Omental fat pad (tissue), 4 donors: ENCODE data around the gene CTXND1. TPM values are rescaled to one million over a fixed set of nuclear protein-coding genes. Genes with fewer than 3 reads are reported as not detected.

ENCODE experiments used
- ATAC-seq: fragments of 150-250 bp; one replicate; pipeline ENCODE4 v1.9.1; 2016; ENCODE audit warnings: mild to moderate bottlenecking, moderate library complexity; ENCODE audit not compliant: low FRiP score
- DNase-seq: peaks from one replicate; pipeline ENCODE4 v3.0.0-alpha.2; 2019; ENCODE audit warnings: low spot score
- total RNA-seq, 4 donors: library from RNA; depleted of rRNA; stranded (reverse); fragments of >200 nt; gene quantifications; one replicate each; pipeline ENCODE4 v1.1.0, GENCODE V29; 2016
- TF ChIP-seq, protein P1 (sequence below), 3 donors: fragments of 450-650 bp; IDR thresholded peaks; one replicate each; pipeline ENCODE4 v1.5.1; 2016 to 2017; ENCODE audit warnings: antibody characterized with exemption in 3 of 3, mild to moderate bottlenecking in 3 of 3, moderate library complexity in 2 of 3

The CTXND1 gene
- total RNA-seq, 4 donors from 2014 or later = 0.16 TPM; not detected in 3

- TF ChIP-seq, protein P1, sequence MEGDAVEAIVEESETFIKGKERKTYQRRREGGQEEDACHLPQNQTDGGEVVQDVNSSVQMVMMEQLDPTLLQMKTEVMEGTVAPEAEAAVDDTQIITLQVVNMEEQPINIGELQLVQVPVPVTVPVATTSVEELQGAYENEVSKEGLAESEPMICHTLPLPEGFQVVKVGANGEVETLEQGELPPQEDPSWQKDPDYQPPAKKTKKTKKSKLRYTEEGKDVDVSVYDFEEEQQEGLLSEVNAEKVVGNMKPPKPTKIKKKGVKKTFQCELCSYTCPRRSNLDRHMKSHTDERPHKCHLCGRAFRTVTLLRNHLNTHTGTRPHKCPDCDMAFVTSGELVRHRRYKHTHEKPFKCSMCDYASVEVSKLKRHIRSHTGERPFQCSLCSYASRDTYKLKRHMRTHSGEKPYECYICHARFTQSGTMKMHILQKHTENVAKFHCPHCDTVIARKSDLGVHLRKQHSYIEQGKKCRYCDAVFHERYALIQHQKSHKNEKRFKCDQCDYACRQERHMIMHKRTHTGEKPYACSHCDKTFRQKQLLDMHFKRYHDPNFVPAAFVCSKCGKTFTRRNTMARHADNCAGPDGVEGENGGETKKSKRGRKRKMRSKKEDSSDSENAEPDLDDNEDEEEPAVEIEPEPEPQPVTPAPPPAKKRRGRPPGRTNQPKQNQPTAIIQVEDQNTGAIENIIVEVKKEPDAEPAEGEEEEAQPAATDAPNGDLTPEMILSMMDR (IDR thresholded peaks at IDR 0.05) = no peak
- DNase-seq = no peak
- no peak for ATAC-seq
These were observed 80.2 kb downstream of the CTXND1 start for GRCh38 chr15:80171787-80172186.

GRCh38 chr15:80170596-80170995 is 81.4 kb downstream of the CTXND1 start:
- TF ChIP-seq, protein P1 (IDR thresholded peaks at IDR 0.05) = no peak
- no peak for ATAC-seq
- DNase-seq = no peak

DNA sequence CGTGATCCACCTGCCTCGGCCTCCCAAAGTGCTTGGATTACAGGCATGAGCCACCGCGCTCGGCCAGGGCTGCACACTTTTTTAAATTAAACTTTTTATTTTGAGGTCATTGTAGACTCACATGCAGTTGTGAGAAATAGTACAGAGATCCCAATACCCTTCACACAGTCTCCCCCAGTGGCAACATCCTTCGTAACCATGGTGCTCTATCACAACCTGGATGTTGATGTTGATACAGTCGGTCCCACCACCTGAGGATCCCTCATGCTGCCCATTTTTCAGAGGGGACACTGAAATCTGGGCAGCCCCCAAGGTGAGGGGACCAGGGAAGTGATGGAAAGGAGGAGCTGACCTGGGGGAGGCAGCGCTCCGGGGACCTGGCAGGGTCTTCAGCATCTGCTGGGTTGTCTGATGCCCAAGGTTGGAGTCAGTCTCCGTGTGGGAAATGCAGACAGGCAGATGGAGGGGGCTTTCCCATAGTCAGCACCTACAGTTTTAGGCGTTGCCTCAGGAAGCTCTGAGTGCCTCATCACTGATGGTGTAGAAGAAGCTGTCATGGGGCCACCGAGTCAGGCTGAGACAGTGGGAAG is 82.2 kb downstream of the CTXND1 start:
- TF ChIP-seq, protein P1 (IDR thresholded peaks at IDR 0.05) = no peak
- ATAC-seq (no peak), DNase-seq (no peak)

GRCh38 chr15:80168421-80168820 is 83.6 kb downstream of the CTXND1 start:
- no peak for DNase-seq
- TF ChIP-seq, protein P1 (IDR thresholded peaks at IDR 0.05) = no peak
- no peak for ATAC-seq

GRCh38 chr15:80167936-80168335 is 84.1 kb downstream of the CTXND1 start:
- DNase-seq = no peak
- TF ChIP-seq, protein P1 (IDR thresholded peaks at IDR 0.05) = no peak
- no peak for ATAC-seq

GRCh38 chr15:80163897-80164296 is 88.1 kb downstream of the CTXND1 start:
- TF ChIP-seq, protein P1 (IDR thresholded peaks at IDR 0.05) = no peak
- DNase-seq = no peak
- ATAC-seq = no peak

- no peak for DNase-seq
- TF ChIP-seq, protein P1 (IDR thresholded peaks at IDR 0.05) = no peak
- ATAC-seq = no peak
These were observed 88.8 kb downstream of the CTXND1 start for GRCh38 chr15:80163217-80163616.
